HL-60 (cell line): Measurements from ENCODE around the gene LYSMD3.

Source experiments
- POLR2AphosphoS5 ChIP-seq: IDR thresholded peaks from 2 replicates; pipeline ENCODE4 v1.6.1; 2012; ENCODE audit warnings: low read depth
- TF ChIP-seq, protein P1 (sequence below): IDR thresholded peaks from one replicate; pipeline ENCODE4 v1.5.1; 2011; ENCODE audit warnings: low read length, control low read depth, inconsistent platforms; ENCODE audit not compliant: insufficient read depth

DNA sequence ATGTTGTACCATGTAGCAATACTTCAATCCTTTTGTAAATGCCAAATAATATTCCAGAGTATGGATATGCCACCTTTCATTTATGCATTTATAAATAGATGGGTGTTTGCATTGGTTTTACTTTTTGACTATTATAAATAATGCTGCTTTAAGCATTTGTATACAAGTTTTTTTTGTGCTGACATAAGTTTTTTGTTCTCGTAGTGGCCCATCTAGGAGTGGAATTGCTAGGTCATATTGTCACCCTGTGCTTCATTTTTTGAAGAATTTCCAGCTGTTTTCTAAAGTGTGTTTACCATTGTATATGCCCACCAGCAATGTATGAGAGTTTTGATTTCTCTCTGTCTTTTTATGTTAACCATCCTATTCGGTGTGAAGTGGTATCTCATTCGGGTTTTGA, 36.1 kb upstream of the LYSMD3 start:
- TF ChIP-seq, protein P1, sequence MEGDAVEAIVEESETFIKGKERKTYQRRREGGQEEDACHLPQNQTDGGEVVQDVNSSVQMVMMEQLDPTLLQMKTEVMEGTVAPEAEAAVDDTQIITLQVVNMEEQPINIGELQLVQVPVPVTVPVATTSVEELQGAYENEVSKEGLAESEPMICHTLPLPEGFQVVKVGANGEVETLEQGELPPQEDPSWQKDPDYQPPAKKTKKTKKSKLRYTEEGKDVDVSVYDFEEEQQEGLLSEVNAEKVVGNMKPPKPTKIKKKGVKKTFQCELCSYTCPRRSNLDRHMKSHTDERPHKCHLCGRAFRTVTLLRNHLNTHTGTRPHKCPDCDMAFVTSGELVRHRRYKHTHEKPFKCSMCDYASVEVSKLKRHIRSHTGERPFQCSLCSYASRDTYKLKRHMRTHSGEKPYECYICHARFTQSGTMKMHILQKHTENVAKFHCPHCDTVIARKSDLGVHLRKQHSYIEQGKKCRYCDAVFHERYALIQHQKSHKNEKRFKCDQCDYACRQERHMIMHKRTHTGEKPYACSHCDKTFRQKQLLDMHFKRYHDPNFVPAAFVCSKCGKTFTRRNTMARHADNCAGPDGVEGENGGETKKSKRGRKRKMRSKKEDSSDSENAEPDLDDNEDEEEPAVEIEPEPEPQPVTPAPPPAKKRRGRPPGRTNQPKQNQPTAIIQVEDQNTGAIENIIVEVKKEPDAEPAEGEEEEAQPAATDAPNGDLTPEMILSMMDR: no peak
- no peak for TF ChIP-seq POLR2AphosphoS5
